GM23338 (cell line): ENCODE data around the gene CXADR. TPM values are rescaled to one million over a fixed set of nuclear protein-coding genes. Genes with fewer than 3 reads are reported as not detected.
A peak's percentile ranks its signal among the peaks of the same experiment; 100 is the strongest.

ENCODE experiments used
- ATAC-seq: fragments of 200-7000 bp; cut with Tn5 transposase; 3 replicates; pipeline ENCODE4 v1.9.1; 2020
- DNase-seq: peaks from one replicate; pipeline ENCODE4 v3.0.0-alpha.2; 2015; ENCODE audit warnings: low spot score
- H2AFZ ChIP-seq: fragments of 200-600 bp; sonication (generic); 2 replicates; pipeline ENCODE4 v1.8.0; 2016; ENCODE audit warnings: antibody characterized with exemption, mild to moderate bottlenecking, moderate library complexity
- H3F3A ChIP-seq: fragments of 200-600 bp; sonication (generic); replicated peaks from 2 replicates; pipeline ENCODE4 v1.8.0; 2017; ENCODE audit warnings: antibody characterized with exemption, mixed run types, low read depth
- H3K27ac ChIP-seq: fragments of 200-600 bp; sonication (generic); 2 replicates; pipeline ENCODE4 v1.6.1; 2016; ENCODE audit warnings: low read depth
- H3K27me3 ChIP-seq: fragments of 200-600 bp; sonication (generic); 2 replicates; pipeline ENCODE4 v1.8.0; 2016; ENCODE audit warnings: mild to moderate bottlenecking, mixed run types, moderate library complexity; ENCODE audit not compliant: insufficient read depth
- H3K36me3 ChIP-seq: fragments of 200-600 bp; sonication (generic); 2 replicates; pipeline ENCODE4 v1.8.0; 2016; ENCODE audit warnings: mild to moderate bottlenecking; ENCODE audit not compliant: insufficient read depth
- H3K4me1 ChIP-seq: fragments of 200-600 bp; sonication (generic); 2 replicates; pipeline ENCODE4 v1.8.0; 2016; ENCODE audit warnings: mild to moderate bottlenecking, moderate library complexity; ENCODE audit not compliant: insufficient read depth
- H3K4me2 ChIP-seq: fragments of 200-600 bp; sonication (generic); 2 replicates; pipeline ENCODE4 v1.7.1; 2017; ENCODE audit warnings: mixed run types
- H3K4me3 ChIP-seq: fragments of 200-600 bp; sonication (generic); 2 replicates; pipeline ENCODE4 v1.6.1; 2016; ENCODE audit warnings: mixed run types
- H3K79me2 ChIP-seq: fragments of 200-600 bp; sonication (generic); replicated peaks from 2 replicates; pipeline ENCODE4 v1.8.0; 2017; ENCODE audit warnings: mild to moderate bottlenecking; ENCODE audit not compliant: insufficient read depth
- H3K9me2 ChIP-seq: fragments of 200-600 bp; sonication (generic); 2 replicates; pipeline ENCODE4 v1.8.0; 2017; ENCODE audit not compliant: insufficient read depth
- H4K20me1 ChIP-seq: fragments of 200-600 bp; sonication (generic); replicated peaks from 2 replicates; pipeline ENCODE4 v1.8.0; 2017; ENCODE audit warnings: mild to moderate bottlenecking; ENCODE audit not compliant: insufficient read depth
- H3K27ac Mint-ChIP-seq: 2 replicates; pipeline ENCODE4 v1.8.0; 2020; ENCODE audit warnings: inconsistent platforms, mild to moderate bottlenecking, moderate library complexity, mixed read lengths
- H3K27me3 Mint-ChIP-seq: 3 replicates; pipeline ENCODE4 v1.8.0; 2022; ENCODE audit warnings: low read depth, mild to moderate bottlenecking, moderate library complexity, mixed read lengths, inconsistent platforms; ENCODE audit not compliant: insufficient read depth, poor library complexity
- H3K36me3 Mint-ChIP-seq: 3 replicates; pipeline ENCODE4 v1.8.0; 2021; ENCODE audit warnings: low read depth, mild to moderate bottlenecking, inconsistent platforms, moderate library complexity, mixed read lengths
- H3K4me1 Mint-ChIP-seq: 3 replicates; pipeline ENCODE4 v1.8.0; 2020; ENCODE audit warnings: mild to moderate bottlenecking, inconsistent platforms, mixed read lengths
- H3K4me3 Mint-ChIP-seq: 3 replicates; pipeline ENCODE4 v1.8.0; 2021; ENCODE audit warnings: moderate library complexity, mild to moderate bottlenecking, inconsistent platforms, mixed read lengths
- H3K9me3 Mint-ChIP-seq: 3 replicates; pipeline ENCODE4 v1.8.0; 2020; ENCODE audit warnings: moderate library complexity, mild to moderate bottlenecking, inconsistent platforms, mixed read lengths
- CREB1 ChIP-seq: fragments of 250-450 bp; sonication (Bioruptor Pico); IDR thresholded peaks from 2 replicates; pipeline ENCODE4 v1.5.0; 2020; ENCODE audit warnings: low read depth, mild to moderate bottlenecking, moderate library complexity
- CTCF ChIP-seq, 2 experiments: fragments of 200-600 bp in 1 of 2; sonication (generic) in 1 of 2; conservative IDR thresholded peaks; 2 replicates each; pipeline versions ENCODE4 v1.5.1 to v1.6.1; 2016 to 2017; ENCODE audit warnings: antibody characterized with exemption in 2 of 2, low read depth in 2 of 2, mild to moderate bottlenecking in 2 of 2, moderate library complexity in 1 of 2
- EZH2 ChIP-seq: fragments of 200-600 bp; sonication (generic); IDR thresholded peaks from one replicate; pipeline ENCODE4 v1.8.0; 2017; ENCODE audit warnings: antibody characterized with exemption, mild to moderate bottlenecking, low read depth; ENCODE audit not compliant: unreplicated experiment
- EZH2phosphoT487 ChIP-seq: fragments of 200-600 bp; sonication (generic); IDR thresholded peaks from one replicate; pipeline ENCODE4 v1.8.1; 2018; ENCODE audit warnings: antibody characterized with exemption; ENCODE audit not compliant: unreplicated experiment
- JUNB ChIP-seq: IDR thresholded peaks from one replicate; pipeline ENCODE4 v1.6.1; 2016; ENCODE audit warnings: antibody characterized with exemption; ENCODE audit not compliant: unreplicated experiment
- NANOG ChIP-seq: IDR thresholded peaks from 2 replicates; pipeline ENCODE4 v1.6.1; 2016; ENCODE audit warnings: antibody characterized with exemption, borderline replicate concordance
- POLR2AphosphoS5 ChIP-seq: IDR thresholded peaks from 2 replicates; pipeline ENCODE4 v1.6.1; 2016; ENCODE audit warnings: antibody characterized with exemption, low read depth
- STAT1 ChIP-seq: IDR thresholded peaks from one replicate; pipeline ENCODE4 v1.6.1; 2016; ENCODE audit warnings: antibody characterized with exemption; ENCODE audit not compliant: unreplicated experiment
- ZNF114 ChIP-seq: fragments of 250-450 bp; sonication (Bioruptor Pico); IDR thresholded peaks from 2 replicates; pipeline ENCODE4 v1.5.0; 2020; ENCODE audit warnings: mild to moderate bottlenecking, moderate library complexity
- ZNF331 ChIP-seq: fragments of 250-450 bp; sonication (Bioruptor Pico); IDR thresholded peaks from 2 replicates; pipeline ENCODE4 v1.5.0; 2020; ENCODE audit warnings: low read depth, mild to moderate bottlenecking, moderate library complexity
- polyA plus RNA-seq: library from polyadenylated mRNA; unstranded; fragments of >200 nt; fragmentation: Nextera tagmentation; extraction: Ambion mirVana; gene quantifications from 2 replicates; pipeline ENCODE4 v1.2.1, GENCODE V29; 2016
- total RNA-seq: library from RNA; depleted of rRNA; stranded (reverse); fragments of >200 nt; shearing (Covaris generic); gene quantifications from 2 replicates; pipeline ENCODE4 v1.2.3, GENCODE V29; 2014
- TF ChIP-seq, protein P1 (sequence below): fragments of 250-450 bp; sonication (Bioruptor Pico); IDR thresholded peaks from 2 replicates; pipeline ENCODE4 v1.5.0; 2020; ENCODE audit warnings: mild to moderate bottlenecking, moderate library complexity
- TF ChIP-seq, protein P2 (sequence below): IDR thresholded peaks from one replicate; pipeline ENCODE4 v1.6.1; 2018; ENCODE audit warnings: antibody characterized with exemption; ENCODE audit not compliant: unreplicated experiment

CXADR gene
- total and polyA plus RNA-seq, 2 experiments from 2014 or later = 126 to 207 TPM

DNA sequence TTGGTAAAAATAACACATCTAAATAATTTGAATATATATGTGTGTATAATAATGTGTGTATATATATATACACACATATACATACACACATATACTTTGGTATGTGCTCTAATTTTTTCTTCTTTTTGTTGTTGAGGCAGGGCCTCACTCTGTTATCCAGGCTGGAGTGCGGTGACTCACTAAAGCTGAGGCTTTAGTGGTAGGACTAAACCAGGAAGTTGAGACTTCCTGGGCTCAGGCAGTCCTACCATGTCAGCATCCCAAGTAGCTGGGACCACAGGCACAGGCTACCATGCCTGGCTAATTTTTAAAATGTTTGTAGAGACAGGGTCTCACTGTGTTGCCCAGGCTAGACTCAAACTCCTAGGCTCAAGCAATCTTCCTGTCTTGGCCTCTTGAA is 46.7 kb upstream of the CXADR start (continued):
- TF ChIP-seq CREB1 (CRISPR knock-in tag) = no peak
- TF ChIP-seq JUNB = no peak
- no peak for TF ChIP-seq POLR2AphosphoS5
- TF ChIP-seq EZH2 = no peak

- Histone ChIP-seq H3F3A (no peaks in the 10 kb centered on the region), H3K4me1 (no peaks in the 10 kb centered on the region), H3K36me3 (no peaks in the 10 kb centered on the region), H2AFZ (no peak overlapping the region), H3K27me3 (no peaks in the 10 kb centered on the region), H3K27ac (no peak overlapping the region), H4K20me1 (no peaks in the 10 kb centered on the region), H3K9me2 (no peaks in the 10 kb centered on the region), H3K79me2 (no peaks in the 10 kb centered on the region), H3K4me2 (peak overlapping the region; percentile 45), H3K4me3 (peak overlapping the region; percentile 45)
- H3K4me3 Mint-ChIP-seq = peak overlapping the region; percentile 70
- ATAC-seq (no peak), DNase-seq (peak; percentile 18)
- 0 out of 2 replicates have a peak overlapping the region, but pooled peaks have one; percentile 39 for H3K27ac Mint-ChIP-seq
- peaks cover 7% of the 10 kb centered on the region for H3K27me3 Mint-ChIP-seq
- H3K4me1 Mint-ChIP-seq = peaks cover 8% of the 10 kb centered on the region
- TF ChIP-seq CTCF (conservative IDR thresholded peaks at IDR 0.05; ENCODE audit: low read depth in 2 of 2) = no peak
- TF ChIP-seq CREB1 (CRISPR knock-in tag) = no peak
- no peak for TF ChIP-seq ZNF331 (CRISPR knock-in tag)
- TF ChIP-seq, protein P1, sequence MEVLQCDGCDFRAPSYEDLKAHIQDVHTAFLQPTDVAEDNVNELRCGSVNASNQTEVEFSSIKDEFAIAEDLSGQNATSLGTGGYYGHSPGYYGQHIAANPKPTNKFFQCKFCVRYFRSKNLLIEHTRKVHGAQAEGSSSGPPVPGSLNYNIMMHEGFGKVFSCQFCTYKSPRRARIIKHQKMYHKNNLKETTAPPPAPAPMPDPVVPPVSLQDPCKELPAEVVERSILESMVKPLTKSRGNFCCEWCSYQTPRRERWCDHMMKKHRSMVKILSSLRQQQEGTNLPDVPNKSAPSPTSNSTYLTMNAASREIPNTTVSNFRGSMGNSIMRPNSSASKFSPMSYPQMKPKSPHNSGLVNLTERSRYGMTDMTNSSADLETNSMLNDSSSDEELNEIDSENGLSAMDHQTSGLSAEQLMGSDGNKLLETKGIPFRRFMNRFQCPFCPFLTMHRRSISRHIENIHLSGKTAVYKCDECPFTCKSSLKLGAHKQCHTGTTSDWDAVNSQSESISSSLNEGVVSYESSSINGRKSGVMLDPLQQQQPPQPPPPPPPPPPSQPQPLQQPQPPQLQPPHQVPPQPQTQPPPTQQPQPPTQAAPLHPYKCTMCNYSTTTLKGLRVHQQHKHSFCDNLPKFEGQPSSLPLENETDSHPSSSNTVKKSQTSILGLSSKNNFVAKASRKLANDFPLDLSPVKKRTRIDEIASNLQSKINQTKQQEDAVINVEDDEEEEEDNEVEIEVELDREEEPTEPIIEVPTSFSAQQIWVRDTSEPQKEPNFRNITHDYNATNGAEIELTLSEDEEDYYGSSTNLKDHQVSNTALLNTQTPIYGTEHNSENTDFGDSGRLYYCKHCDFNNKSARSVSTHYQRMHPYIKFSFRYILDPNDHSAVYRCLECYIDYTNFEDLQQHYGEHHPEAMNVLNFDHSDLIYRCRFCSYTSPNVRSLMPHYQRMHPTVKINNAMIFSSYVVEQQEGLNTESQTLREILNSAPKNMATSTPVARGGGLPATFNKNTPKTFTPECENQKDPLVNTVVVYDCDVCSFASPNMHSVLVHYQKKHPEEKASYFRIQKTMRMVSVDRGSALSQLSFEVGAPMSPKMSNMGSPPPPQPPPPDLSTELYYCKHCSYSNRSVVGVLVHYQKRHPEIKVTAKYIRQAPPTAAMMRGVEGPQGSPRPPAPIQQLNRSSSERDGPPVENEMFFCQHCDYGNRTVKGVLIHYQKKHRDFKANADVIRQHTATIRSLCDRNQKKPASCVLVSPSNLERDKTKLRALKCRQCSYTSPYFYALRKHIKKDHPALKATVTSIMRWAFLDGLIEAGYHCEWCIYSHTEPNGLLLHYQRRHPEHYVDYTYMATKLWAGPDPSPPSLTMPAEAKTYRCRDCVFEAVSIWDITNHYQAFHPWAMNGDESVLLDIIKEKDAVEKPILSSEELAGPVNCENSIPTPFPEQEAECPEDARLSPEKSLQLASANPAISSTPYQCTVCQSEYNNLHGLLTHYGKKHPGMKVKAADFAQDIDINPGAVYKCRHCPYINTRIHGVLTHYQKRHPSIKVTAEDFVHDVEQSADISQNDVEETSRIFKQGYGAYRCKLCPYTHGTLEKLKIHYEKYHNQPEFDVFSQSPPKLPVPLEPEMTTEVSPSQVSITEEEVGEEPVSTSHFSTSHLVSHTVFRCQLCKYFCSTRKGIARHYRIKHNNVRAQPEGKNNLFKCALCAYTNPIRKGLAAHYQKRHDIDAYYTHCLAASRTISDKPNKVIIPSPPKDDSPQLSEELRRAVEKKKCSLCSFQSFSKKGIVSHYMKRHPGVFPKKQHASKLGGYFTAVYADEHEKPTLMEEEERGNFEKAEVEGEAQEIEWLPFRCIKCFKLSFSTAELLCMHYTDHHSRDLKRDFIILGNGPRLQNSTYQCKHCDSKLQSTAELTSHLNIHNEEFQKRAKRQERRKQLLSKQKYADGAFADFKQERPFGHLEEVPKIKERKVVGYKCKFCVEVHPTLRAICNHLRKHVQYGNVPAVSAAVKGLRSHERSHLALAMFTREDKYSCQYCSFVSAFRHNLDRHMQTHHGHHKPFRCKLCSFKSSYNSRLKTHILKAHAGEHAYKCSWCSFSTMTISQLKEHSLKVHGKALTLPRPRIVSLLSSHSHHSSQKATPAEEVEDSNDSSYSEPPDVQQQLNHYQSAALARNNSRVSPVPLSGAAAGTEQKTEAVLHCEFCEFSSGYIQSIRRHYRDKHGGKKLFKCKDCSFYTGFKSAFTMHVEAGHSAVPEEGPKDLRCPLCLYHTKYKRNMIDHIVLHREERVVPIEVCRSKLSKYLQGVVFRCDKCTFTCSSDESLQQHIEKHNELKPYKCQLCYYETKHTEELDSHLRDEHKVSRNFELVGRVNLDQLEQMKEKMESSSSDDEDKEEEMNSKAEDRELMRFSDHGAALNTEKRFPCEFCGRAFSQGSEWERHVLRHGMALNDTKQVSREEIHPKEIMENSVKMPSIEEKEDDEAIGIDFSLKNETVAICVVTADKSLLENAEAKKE (CRISPR knock-in tag) = no peak
- TF ChIP-seq ZNF114 (CRISPR knock-in tag) = no peak
- TF ChIP-seq POLR2AphosphoS5 = no peak
- TF ChIP-seq EZH2 = no peak
- TF ChIP-seq NANOG = no peak
- TF ChIP-seq, protein P2, sequence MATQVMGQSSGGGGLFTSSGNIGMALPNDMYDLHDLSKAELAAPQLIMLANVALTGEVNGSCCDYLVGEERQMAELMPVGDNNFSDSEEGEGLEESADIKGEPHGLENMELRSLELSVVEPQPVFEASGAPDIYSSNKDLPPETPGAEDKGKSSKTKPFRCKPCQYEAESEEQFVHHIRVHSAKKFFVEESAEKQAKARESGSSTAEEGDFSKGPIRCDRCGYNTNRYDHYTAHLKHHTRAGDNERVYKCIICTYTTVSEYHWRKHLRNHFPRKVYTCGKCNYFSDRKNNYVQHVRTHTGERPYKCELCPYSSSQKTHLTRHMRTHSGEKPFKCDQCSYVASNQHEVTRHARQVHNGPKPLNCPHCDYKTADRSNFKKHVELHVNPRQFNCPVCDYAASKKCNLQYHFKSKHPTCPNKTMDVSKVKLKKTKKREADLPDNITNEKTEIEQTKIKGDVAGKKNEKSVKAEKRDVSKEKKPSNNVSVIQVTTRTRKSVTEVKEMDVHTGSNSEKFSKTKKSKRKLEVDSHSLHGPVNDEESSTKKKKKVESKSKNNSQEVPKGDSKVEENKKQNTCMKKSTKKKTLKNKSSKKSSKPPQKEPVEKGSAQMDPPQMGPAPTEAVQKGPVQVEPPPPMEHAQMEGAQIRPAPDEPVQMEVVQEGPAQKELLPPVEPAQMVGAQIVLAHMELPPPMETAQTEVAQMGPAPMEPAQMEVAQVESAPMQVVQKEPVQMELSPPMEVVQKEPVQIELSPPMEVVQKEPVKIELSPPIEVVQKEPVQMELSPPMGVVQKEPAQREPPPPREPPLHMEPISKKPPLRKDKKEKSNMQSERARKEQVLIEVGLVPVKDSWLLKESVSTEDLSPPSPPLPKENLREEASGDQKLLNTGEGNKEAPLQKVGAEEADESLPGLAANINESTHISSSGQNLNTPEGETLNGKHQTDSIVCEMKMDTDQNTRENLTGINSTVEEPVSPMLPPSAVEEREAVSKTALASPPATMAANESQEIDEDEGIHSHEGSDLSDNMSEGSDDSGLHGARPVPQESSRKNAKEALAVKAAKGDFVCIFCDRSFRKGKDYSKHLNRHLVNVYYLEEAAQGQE = no peak
- TF ChIP-seq STAT1 = no peak
- TF ChIP-seq JUNB = no peak
- no peak for TF ChIP-seq EZH2phosphoT487
- H3K9me3 Mint-ChIP-seq = peaks cover 3% of the 10 kb centered on the region; the same call in 1 of the 3 replicates
- H3K36me3 Mint-ChIP-seq = no peaks in the 10 kb centered on the region
Measured at GRCh38 chr21:17467392-17467791, 45.5 kb upstream of the CXADR start.
